Sigmoid colon (tissue), 7 donors: ENCODE results near the gene GRIK3. TPM values are rescaled to one million over a fixed set of nuclear protein-coding genes. Genes with fewer than 3 reads are reported as not detected.

Experiments
- DNase-seq: peaks from one replicate; pipeline ENCODE4 v3.0.0-alpha.2; 2019
- H3K27ac ChIP-seq, 4 donors: fragments of 200-600 bp; sonication (generic); one replicate each; pipeline ENCODE4 v1.5.1; 2016 to 2019; ENCODE audit warnings: mild to moderate bottlenecking in 1 of 4
- H3K27me3 ChIP-seq, 3 donors: fragments of 200-600 bp; sonication (generic); one replicate each; pipeline ENCODE4 v1.5.1; 2019; ENCODE audit warnings: mild to moderate bottlenecking in 1 of 3
- H3K36me3 ChIP-seq, 4 donors: fragments of 200-600 bp; sonication (generic); one replicate each; pipeline ENCODE4 v1.5.1; 2016 to 2019
- H3K4me1 ChIP-seq, 4 donors: fragments of 200-600 bp; sonication (generic); one replicate each; pipeline ENCODE4 v1.5.1; 2017 to 2019
- H3K4me3 ChIP-seq, 4 donors: fragments of 200-600 bp; sonication (generic); one replicate each; pipeline ENCODE4 v1.5.1; 2017 to 2019; ENCODE audit warnings: mild to moderate bottlenecking in 2 of 4, moderate library complexity in 1 of 4
- H3K9me3 ChIP-seq, 4 donors: fragments of 200-600 bp in 3 of 4; sonication (generic) in 3 of 4; one replicate each; pipeline versions ENCODE4 v1.5.1 to v1.6.1; 2013 to 2019
- EP300 ChIP-seq, 4 donors: sonication (generic); formaldehyde crosslinking; IDR thresholded peaks; one replicate each; pipeline ENCODE4 v1.6.1; 2017; ENCODE audit warnings: antibody characterized with exemption in 4 of 4
- POLR2A ChIP-seq, 2 donors: fragments of 450-650 bp; IDR thresholded peaks; one replicate each; pipeline ENCODE4 v1.6.1; 2016; ENCODE audit warnings: antibody characterized with exemption in 2 of 2, mild to moderate bottlenecking in 2 of 2, moderate library complexity in 2 of 2
- POLR2AphosphoS5 ChIP-seq, 4 donors: sonication (generic); formaldehyde crosslinking; IDR thresholded peaks; one replicate each; pipeline ENCODE4 v1.6.1; 2017; ENCODE audit warnings: antibody characterized with exemption in 4 of 4
- WGBS, 2 donors: extraction: QIAGEN DNeasy Blood & Tissue Kit; methylation state at CpG; one replicate each; pipeline ENCODE4 v1.1.7; 2013; 5-methylcytosine and 5-hydroxymethylcytosine counted together
- intact Hi-C: fragments of 100-400 bp; cut with DNase I; formaldehyde crosslinking; loops from one replicate; pipeline ENCODE4 v1.15.1; 2023
- polyA plus RNA-seq, 3 donors: library from polyadenylated mRNA; stranded (reverse); fragments of 200-250 nt; gene quantifications; one replicate each; pipeline ENCODE4 v1.2.3, GENCODE V29; 2013
- total RNA-seq, 4 donors: library from RNA; depleted of rRNA; stranded (reverse); fragments of >200 nt; gene quantifications; one replicate each; pipeline ENCODE4 v1.1.0, GENCODE V29; 2016
- TF ChIP-seq, protein P1 (sequence below), 4 experiments: fragments of 450-650 bp in 3 of 4; fragments of 200-600 bp in 1 of 4; IDR thresholded peaks; one replicate each; pipeline ENCODE4 v1.5.1; 2016 to 2019; ENCODE audit warnings: antibody characterized with exemption in 4 of 4, mild to moderate bottlenecking in 3 of 4, moderate library complexity in 2 of 4
- donor health status: healthy with polysubstance abuse.
- donor health status: Bipolar disorder and iron deficiency.
- donor health status: healthy.

GRIK3 gene
- total and polyA plus RNA-seq, 7 donors: 0.60 to 7.1 (median 3.4) TPM; not detected in 1

DNA sequence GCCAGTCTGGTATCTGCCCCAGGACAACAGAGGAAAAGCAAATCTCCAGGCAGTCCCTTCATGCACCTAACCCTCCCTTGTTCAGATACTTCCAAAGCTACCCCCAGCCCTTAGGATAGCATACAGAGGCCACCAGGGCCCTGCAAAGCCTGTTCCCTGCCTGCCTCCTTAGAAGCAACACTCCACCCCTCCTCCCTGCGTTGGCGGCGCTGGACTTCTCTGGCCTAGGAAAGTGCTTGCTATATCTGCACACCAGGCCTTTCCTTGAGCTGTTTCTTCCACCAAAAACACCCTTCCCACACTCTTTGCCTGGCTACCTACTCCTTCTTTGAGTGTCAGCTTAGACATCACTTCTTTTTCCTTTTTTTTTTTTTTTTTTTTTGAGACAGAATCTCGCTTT lies 61.3 kb downstream of the GRIK3 start:
- H3K4me1 ChIP-seq: no peaks in the 10 kb centered on the region
- no peak overlapping the region for H3K27ac ChIP-seq
- H3K9me3 ChIP-seq: peaks cover 0 to under 1% (median 0%) of the 10 kb centered on the region in 4 donors
- DNase-seq: no peak
- 88 to 91% methylated on average over 4 of the region's 4 CpGs for WGBS, 2 donors
- no peaks in the 10 kb centered on the region for H3K36me3 ChIP-seq
- peaks cover 0 to 9% (median 0%) of the 10 kb centered on the region in 3 donors for H3K27me3 ChIP-seq
- TF ChIP-seq EP300 (IDR thresholded peaks at IDR 0.05): no peak
- intact Hi-C loops: no loop called here
- H3K4me3 ChIP-seq: no peak overlapping the region

- H3K4me1 ChIP-seq: no peaks in the 10 kb centered on the region
- no peak overlapping the region for H3K27ac ChIP-seq
- 54 to 67% methylated on average over 14 of the region's 14 CpGs for WGBS, 2 donors
- no peaks in the 10 kb centered on the region for H3K9me3 ChIP-seq
- H3K27me3 ChIP-seq: no peaks in the 10 kb centered on the region
- TF ChIP-seq POLR2A (IDR thresholded peaks at IDR 0.05): no peak
- TF ChIP-seq EP300 (IDR thresholded peaks at IDR 0.05): no peak
- TF ChIP-seq, protein P1, sequence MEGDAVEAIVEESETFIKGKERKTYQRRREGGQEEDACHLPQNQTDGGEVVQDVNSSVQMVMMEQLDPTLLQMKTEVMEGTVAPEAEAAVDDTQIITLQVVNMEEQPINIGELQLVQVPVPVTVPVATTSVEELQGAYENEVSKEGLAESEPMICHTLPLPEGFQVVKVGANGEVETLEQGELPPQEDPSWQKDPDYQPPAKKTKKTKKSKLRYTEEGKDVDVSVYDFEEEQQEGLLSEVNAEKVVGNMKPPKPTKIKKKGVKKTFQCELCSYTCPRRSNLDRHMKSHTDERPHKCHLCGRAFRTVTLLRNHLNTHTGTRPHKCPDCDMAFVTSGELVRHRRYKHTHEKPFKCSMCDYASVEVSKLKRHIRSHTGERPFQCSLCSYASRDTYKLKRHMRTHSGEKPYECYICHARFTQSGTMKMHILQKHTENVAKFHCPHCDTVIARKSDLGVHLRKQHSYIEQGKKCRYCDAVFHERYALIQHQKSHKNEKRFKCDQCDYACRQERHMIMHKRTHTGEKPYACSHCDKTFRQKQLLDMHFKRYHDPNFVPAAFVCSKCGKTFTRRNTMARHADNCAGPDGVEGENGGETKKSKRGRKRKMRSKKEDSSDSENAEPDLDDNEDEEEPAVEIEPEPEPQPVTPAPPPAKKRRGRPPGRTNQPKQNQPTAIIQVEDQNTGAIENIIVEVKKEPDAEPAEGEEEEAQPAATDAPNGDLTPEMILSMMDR (IDR thresholded peaks at IDR 0.05): no peak
- TF ChIP-seq POLR2AphosphoS5 (IDR thresholded peaks at IDR 0.05): no peak
- DNase-seq: no peak
- intact Hi-C loops: no loop called here
- H3K36me3 ChIP-seq: no peaks in the 10 kb centered on the region
- no peak overlapping the region for H3K4me3 ChIP-seq
Measured at GRCh38 chr1:36971852-36972618, 62.3 kb downstream of the GRIK3 start.

DNA sequence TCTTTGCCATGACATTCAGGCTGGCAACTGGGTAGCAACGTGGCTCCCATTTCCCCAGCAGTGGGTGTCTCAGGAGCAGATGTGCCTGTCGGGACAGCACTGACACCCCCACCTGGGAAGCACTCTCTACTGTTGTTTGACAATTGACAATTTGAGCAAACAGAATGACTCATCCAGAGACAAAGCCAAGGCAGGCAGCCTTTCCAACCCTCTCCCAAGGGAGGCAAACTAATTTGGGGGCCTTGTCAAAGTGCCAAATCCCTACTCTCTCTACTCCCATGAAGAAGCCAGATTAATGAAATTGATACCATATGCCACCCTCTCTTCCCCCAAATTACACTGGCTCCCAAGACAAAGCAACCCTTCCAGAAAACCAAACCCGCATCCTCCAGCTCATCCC lies 65.6 kb downstream of the GRIK3 start:
- TF ChIP-seq POLR2AphosphoS5 (IDR thresholded peaks at IDR 0.05) (no peak), EP300 (IDR thresholded peaks at IDR 0.05) (no peak), POLR2A (IDR thresholded peaks at IDR 0.05) (no peak)
- TF ChIP-seq, protein P1 (IDR thresholded peaks at IDR 0.05): no peak
- WGBS, 2 donors: 49 to 66% methylated on average over 3 of the region's 3 CpGs
- intact Hi-C loops: no loop called here

GRCh38 chr1:36966242-36966641 lies 68.1 kb downstream of the GRIK3 start:
- TF ChIP-seq POLR2A (IDR thresholded peaks at IDR 0.05) (no peak), EP300 (IDR thresholded peaks at IDR 0.05) (no peak), POLR2AphosphoS5 (IDR thresholded peaks at IDR 0.05) (no peak)
- TF ChIP-seq, protein P1 (IDR thresholded peaks at IDR 0.05): no peak
- Histone ChIP-seq H3K27ac (no peak overlapping the region), H3K27me3 (peaks cover 0 to 18% (median 0%) of the 10 kb centered on the region in 3 donors), H3K9me3 (no peaks in the 10 kb centered on the region), H3K4me1 (no peaks in the 10 kb centered on the region), H3K4me3 (no peak overlapping the region), H3K36me3 (no peaks in the 10 kb centered on the region)
- intact Hi-C loops: no loop called here
- no peak for DNase-seq
- WGBS, 2 donors: 22 to 39% methylated on average over 3 of the region's 3 CpGs

More for the DNA sequence above, 65.6 kb downstream of the GRIK3 start:
- no peak overlapping the region for H3K4me3 ChIP-seq
- no peaks in the 10 kb centered on the region for H3K4me1 ChIP-seq
- H3K27me3 ChIP-seq: peaks cover 0 to 15% (median 0%) of the 10 kb centered on the region in 3 donors
- no peaks in the 10 kb centered on the region for H3K9me3 ChIP-seq
- H3K27ac ChIP-seq: no peak overlapping the region
- no peak for DNase-seq
- H3K36me3 ChIP-seq: no peaks in the 10 kb centered on the region

- TF ChIP-seq, protein P1 (IDR thresholded peaks at IDR 0.05): no peak
- TF ChIP-seq POLR2A (IDR thresholded peaks at IDR 0.05): no peak
- TF ChIP-seq POLR2AphosphoS5 (IDR thresholded peaks at IDR 0.05): no peak
- TF ChIP-seq EP300 (IDR thresholded peaks at IDR 0.05): no peak
- H3K4me1 ChIP-seq: no peaks in the 10 kb centered on the region
Measured at GRCh38 chr1:36965275-36966159, 68.8 kb downstream of the GRIK3 start.

More at GRCh38 chr1:36965275-36966159, 68.8 kb downstream of the GRIK3 start:
- no peaks in the 10 kb centered on the region for H3K36me3 ChIP-seq
- H3K4me3 ChIP-seq: no peak overlapping the region
- intact Hi-C loops: no loop called here
- 24 to 49% methylated on average over 11 of the region's 11 CpGs for WGBS, 2 donors
- DNase-seq: no peak
- H3K9me3 ChIP-seq: no peaks in the 10 kb centered on the region
- no peak overlapping the region for H3K27ac ChIP-seq
- H3K27me3 ChIP-seq: peaks cover 0 to 18% (median 0%) of the 10 kb centered on the region in 3 donors
